ENCODE measurements around the gene PRDM16. TPM values are rescaled to one million over a fixed set of nuclear protein-coding genes. Genes with fewer than 3 reads are reported as not detected.

PRDM16 gene
- total RNA-seq, 1 experiment from 2014 or later, result 0.17 TPM

GRCh38 chr1:3126756-3127678 lies 58.0 kb downstream of the PRDM16 start:
- WGBS (ENCODE audit: extremely low coverage, insufficient read length, low lambda C conversion rate), result no CpG with 5 or more reads among the region's 28 CpGs
- Histone ChIP-seq H2BK12ac (ENCODE audit: insufficient read length, low read depth, low read length) (no peak overlapping the region), H2AK5ac (ENCODE audit: insufficient read length, low read length) (no peak overlapping the region), H3K18ac (ENCODE audit: insufficient read length, low read depth, low read length) (no peak overlapping the region), H3T11ph (ENCODE audit: low read length) (no peak overlapping the region), H3K23ac (ENCODE audit: insufficient read length, low read depth, low read length) (no peak overlapping the region), H2BK20ac (ENCODE audit: low read depth, low read length, poor library complexity, severe bottlenecking) (no peak overlapping the region), H3K27me3 (ENCODE audit: insufficient read depth, low read length) (no peaks in the 10 kb centered on the region), H3K4ac (ENCODE audit: low read depth, low read length) (no peak overlapping the region), H3K79me1 (ENCODE audit: insufficient read depth, low read depth, low read length, poor library complexity, severe bottlenecking) (no peaks in the 10 kb centered on the region), H3K23me2 (ENCODE audit: insufficient read length, low read depth, low read length, poor library complexity, severe bottlenecking) (no peaks in the 10 kb centered on the region), H3K56ac (ENCODE audit: insufficient read length, low read depth, low read length) (no peak overlapping the region), H4K20me1 (ENCODE audit: control insufficient read depth, insufficient read depth, insufficient read length) (no peaks in the 10 kb centered on the region), H3K4me2 (ENCODE audit: insufficient read depth, insufficient read length, low read length) (no peak overlapping the region), H2BK5ac (ENCODE audit: insufficient read length, low read length) (no peak overlapping the region), H3K4me1 (ENCODE audit: insufficient read depth, low read length) (no peaks in the 10 kb centered on the region; the same call in 1 of the 2 replicates), H4K8ac (replicated peaks; ENCODE audit: insufficient read length, low read depth, low read length) (no peak overlapping the region), H4K91ac (ENCODE audit: insufficient read length, low read depth, low read length) (no peak overlapping the region), H3K79me2 (ENCODE audit: insufficient read depth, low read length) (no peaks in the 10 kb centered on the region), H3K14ac (ENCODE audit: insufficient read depth, low read length) (no peak overlapping the region; the same call in 1 of the 2 replicates), H2AFZ (ENCODE audit: low read length) (no peak overlapping the region), H3K9ac (ENCODE audit: extremely low read depth, insufficient read length, low read length) (no peak overlapping the region), H2BK15ac (ENCODE audit: low read depth, low read length) (no peak overlapping the region), H4K5ac (ENCODE audit: insufficient read length, low read depth, low read length) (no peak overlapping the region), H2BK120ac (ENCODE audit: low read depth, low read length, poor library complexity, severe bottlenecking) (no peak overlapping the region), H3K9me3 (ENCODE audit: control insufficient read depth, low read depth, low read length) (no peaks in the 10 kb centered on the region), H3K27ac (ENCODE audit: insufficient read length, low read depth, low read length) (no peak overlapping the region)
- no peak for DNase-seq
- Mint-ChIP-seq H3K4me1 (peaks cover 18 to 25% of the 10 kb centered on the region in 2 experiments), H3K4me3 (no peak overlapping the region), H3K36me3 (ENCODE audit: insufficient read depth in 1 of 3, low read depth in 3 of 3) (no peaks in the 10 kb centered on the region), H3K27ac (peak overlapping the region in 1 of 3 experiments; percentile 65; a peak in 3 of 7 replicates), H3K27me3 (ENCODE audit: low read depth) (no peaks in the 10 kb centered on the region; the same call in 1 of the 2 replicates), H3K9me3 (no peaks in the 10 kb centered on the region; a peak in 1 of 5 replicates)
- no peak for TF ChIP-seq CTCF (conservative IDR thresholded peaks at IDR 0.05)

All from H9 (cell line).